ENCODE data around the gene TMEM39B. TPM values are rescaled to one million over a fixed set of nuclear protein-coding genes. Genes with fewer than 3 reads are reported as not detected.
A peak's percentile ranks its signal among the peaks of the same experiment; 100 is the strongest.

Gene TMEM39B
- 16.4 TPM for total RNA-seq

DNA sequence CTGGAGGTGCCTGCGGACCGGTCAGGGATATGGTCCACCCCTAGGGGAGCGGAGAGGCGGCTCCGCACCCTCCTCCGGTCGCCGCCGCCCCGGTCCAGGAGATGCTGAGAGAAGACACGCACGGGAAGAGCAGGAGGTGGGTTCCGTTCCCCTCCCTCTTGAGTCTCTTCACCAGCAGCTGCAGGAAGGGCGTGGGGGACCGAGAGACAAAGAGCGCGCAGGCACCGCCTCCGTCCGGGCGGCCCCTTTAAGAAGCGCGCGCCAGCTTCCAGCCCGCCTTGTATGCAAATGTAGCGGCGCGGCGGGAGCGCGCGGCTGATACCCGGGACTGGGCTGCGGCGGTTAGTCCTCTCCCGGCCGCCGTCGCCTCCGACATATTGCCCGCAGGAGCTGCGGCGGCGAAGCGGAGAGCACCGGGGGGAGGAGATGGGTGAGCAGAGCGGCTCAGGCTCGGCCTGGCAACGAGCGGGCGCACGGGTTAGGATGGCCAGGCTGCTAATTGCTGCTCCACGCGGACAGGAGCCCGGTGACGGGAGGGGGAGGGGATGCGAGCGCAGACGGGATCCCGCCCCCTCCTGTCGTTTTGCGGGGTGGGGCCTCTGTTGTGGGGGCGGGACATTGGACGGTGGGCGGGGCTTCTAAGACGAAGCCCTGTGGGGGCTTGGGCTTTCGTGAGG, at the start of gene TMEM39B:
TMEM39B (plus strand) TSS at position 318 of the 677 bp plus-strand sequence; CDS start at position 427, 109 bp downstream.
- DNase-seq (ENCODE audit: low spot score) (peak; percentile 96), ATAC-seq (peak; percentile 96)
- intact Hi-C loops (cut with DNase I) = no loop called here

DNA sequence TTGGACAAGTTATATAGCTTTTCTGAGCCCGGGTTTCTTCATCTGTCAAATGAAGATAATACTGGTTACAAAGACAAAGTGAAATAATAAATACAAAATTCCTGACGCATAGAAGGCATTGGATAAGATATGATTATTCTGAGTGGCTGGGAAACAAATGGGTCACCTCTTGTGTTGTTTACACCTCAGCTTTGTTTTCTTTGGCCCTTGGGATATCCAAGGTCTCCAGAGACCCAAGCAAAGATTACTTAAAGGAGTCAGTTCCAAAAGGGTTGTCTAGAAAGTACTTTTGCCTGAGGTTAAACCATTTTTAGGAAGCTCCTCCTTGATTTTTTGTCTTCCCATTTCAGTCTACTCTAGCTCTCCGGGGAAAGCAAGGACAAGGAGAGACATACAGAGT, 49.4 kb upstream of the TMEM39B start:
- intact Hi-C loops (cut with DNase I) = no loop called here
- ATAC-seq = no peak

DNA sequence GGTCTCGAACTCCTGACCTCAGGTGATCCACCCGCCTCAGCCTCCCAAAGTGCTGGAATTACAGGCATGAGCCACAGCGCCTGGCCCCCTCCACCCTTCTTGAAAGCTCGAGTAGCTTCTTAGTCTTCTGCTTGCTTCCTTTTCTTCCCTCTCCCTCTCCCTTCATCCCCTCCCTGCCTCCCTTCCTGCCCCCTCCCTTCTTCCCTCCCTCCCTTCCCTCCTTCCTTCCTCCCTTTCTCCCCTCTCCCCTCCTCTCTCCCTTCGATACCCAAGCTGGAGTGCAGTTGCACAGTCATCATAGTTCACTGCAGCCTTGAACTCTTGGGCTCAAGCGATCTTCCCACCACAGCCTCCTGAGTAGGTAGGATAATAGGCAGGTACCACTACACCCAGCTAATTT, 47.2 kb upstream of the TMEM39B start:
- intact Hi-C loops (cut with DNase I) = no loop called here
- no peak for DNase-seq (ENCODE audit: low spot score)
- ATAC-seq = no peak

More for the DNA sequence above, 49.4 kb upstream of the TMEM39B start:
- DNase-seq (ENCODE audit: low spot score) = no peak

DNA sequence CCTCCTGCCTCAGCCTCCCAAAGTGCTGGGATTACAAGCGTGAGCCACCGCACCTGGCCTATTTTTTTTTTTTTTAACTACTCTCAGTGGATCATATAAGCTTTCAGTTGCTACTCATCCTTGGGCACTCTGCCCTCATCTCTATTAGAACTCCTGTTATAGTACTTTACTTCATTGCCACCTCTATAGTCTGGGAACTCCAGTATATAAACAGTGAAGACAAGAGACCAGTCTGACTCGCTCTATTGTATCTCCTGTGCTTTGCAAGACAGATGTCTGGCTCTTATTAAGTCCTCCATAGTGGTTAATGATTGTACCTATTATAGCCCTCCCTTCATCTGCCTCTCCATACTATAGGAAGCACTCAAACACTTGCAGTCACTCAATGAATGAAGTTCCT, 44.0 kb upstream of the TMEM39B start:
- ATAC-seq = no peak
- intact Hi-C loops (cut with DNase I) = no loop called here
- no peak for DNase-seq (ENCODE audit: low spot score)

DNA sequence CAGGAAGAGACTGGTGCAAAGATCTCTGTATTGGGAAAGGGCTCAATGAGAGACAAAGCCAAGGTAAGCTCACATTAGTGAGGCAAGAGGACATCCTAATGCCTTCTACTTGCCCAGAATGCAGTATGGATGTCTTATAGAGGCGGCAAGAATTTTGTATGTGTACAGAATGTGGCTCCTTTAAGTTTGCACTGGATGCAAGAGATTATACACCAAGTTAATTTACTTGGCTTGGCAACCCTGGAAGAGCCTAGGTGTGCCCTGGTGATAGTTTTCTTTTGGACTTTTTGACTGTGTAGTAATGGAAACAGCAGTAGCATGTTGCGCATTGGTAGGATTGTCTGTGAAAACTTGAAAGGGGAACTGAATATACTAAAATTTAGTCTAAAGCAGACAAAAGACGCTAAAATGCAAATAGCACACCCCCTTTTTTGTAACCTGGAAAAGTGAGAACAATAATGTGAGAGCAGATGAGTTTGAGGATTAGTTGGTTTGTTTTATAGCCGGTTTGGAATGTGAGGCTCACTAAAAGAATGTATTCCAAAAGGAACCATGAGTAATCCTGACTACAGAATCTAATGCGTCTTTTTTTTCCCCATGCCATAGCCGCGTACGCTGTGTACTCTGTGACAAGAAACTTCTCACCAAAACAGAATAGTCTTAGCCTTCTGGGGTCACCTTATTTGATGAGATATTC, 41.0 kb upstream of the TMEM39B start:
- no peak for ATAC-seq
- intact Hi-C loops (cut with DNase I) = no loop called here
- no peak for DNase-seq (ENCODE audit: low spot score)

DNA sequence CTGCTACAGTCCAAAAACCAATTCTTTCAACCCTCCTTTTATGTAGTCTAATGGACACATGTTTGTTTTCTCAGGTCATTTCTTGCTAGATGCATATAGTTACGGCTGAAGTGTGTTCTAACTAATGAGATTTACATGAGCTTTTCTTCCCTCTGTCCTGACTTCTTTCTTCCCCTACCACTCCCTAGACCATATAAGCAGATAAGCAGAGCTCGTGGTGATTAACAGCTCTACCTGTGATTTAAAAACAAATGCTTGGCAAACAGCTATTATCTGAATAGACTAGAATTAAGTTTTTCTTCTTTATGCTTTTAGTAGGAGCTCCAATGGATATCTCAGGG, 40.5 kb upstream of the TMEM39B start:
- ATAC-seq (no peak), DNase-seq (ENCODE audit: low spot score) (no peak)
- intact Hi-C loops (cut with DNase I) = no loop called here

DNA sequence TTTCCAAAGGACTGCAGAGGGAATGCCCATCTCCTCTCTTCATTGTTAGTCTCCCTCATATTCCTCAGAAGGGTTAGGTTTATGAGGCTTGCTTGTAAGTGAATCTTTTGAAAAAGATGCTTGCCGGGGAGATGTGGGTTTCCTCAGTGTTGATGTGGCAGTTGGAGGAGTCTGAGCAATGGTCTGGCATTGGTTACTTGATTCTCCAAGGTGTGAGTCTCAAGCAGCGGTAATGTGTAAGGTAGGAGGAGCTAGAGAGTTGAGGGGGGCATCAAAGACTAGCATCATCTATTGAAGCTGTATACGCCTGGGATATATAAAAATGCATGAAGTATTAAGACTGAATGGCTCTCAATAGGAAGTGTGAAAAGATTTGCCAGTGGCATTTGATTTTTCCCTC, 37.6 kb upstream of the TMEM39B start:
- ATAC-seq = no peak
- no peak for DNase-seq (ENCODE audit: low spot score)
- intact Hi-C loops (cut with DNase I) = no loop called here

DNA sequence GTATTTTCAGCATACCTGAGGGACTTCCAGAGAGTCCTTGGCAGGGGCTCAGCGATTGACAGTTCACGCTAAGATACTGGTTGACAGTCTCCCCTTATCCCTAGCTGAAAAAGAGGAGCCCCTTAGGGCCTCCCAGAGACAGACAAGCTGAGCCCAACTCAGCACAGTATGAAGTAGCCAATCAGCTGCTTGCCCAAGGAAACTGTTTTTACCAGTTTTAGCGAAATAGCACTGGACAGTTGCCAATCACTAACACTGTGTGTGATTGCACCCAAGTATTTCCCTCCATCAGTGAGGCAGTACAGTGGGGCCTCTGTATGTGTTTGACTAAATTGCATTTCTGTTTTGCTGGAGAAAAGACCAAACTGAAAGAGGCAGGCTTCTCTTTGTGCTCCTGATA, 32.0 kb upstream of the TMEM39B start:
- DNase-seq (ENCODE audit: low spot score) (no peak), ATAC-seq (peak; percentile 64)
- intact Hi-C loops (cut with DNase I) = no loop called here

DNA sequence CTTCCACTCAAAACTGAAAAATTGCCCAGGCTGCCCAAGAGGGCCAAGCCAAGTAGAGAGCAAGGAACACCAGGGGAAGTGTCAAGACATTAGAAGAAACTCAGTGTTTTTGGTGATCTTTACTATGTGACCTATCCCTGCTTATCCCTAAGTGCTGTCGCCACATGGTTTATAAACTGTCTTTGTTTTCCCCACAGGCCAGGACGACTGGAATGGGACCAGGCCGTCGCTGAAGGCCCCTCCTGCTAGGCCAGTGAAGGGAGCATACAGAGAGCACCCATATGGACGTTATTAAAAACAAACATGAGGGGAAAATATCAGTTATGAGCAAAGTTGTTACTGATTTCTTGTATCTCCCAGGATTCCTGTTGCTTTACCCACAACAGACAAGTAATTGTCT, 30.4 kb upstream of the TMEM39B start:
- ATAC-seq (no peak), DNase-seq (ENCODE audit: low spot score) (no peak)
- intact Hi-C loops (cut with DNase I) = no loop called here

DNA sequence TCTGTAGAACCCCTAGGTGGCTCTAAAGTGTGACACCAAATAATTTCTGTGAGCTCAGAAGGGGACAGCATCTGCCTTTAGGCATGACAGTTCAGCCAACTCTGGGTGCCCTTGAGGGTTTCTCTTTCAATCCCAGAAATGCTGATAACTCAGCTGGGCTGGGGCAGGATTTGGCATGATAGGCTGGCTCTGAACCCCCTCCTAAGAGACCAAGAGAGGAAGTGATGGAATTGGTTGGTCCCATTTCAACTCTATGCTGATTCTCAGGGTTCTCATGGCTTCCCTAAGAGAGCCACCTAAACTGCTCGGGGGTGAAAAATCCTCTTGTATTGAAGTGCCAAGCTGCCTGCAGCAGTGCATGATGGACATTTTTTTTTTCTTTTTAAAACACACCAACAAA, 28.5 kb upstream of the TMEM39B start:
- no peak for DNase-seq (ENCODE audit: low spot score)
- no peak for ATAC-seq
- intact Hi-C loops (cut with DNase I) = no loop called here

DNA sequence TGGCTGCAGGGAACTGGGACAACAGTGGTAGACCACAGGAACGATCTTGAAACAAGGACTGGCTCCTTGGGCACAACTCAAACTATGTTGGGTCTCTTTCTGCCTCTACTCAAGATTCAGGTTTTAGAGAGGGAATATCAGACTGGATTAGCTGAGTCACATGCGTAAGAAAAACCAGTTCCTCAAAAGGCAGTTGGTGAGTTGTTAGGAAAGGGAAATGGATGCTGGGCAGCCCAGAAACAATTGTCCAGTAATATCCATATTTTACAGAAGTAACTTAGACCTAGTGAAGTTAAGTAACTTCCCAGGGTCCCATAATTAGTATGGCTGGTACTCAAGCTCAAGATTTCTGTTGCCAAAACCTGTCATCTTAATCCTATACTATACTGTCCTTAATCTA, 27.0 kb upstream of the TMEM39B start:
- ATAC-seq (no peak), DNase-seq (ENCODE audit: low spot score) (no peak)
- intact Hi-C loops (cut with DNase I) = no loop called here

DNA sequence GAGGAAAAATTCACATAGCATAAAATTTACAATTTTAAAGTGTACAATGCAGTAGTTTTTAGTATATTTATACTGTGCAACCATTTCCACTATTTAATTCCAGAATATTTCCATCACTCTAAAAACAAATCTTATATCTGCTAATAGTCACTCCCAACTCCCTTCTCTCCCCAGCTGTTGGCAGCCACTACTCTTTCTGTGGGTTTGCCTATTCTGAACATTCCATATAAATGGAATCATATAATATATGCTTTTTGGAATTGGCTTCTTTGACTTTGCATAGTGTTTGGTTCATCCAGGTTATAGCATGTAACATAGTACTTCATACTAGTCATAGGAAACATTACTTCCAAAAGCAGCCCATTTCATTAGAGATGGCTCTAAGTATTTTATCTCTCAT, 25.0 kb upstream of the TMEM39B start:
- DNase-seq (ENCODE audit: low spot score) (no peak), ATAC-seq (no peak)
- intact Hi-C loops (cut with DNase I) = no loop called here

DNA sequence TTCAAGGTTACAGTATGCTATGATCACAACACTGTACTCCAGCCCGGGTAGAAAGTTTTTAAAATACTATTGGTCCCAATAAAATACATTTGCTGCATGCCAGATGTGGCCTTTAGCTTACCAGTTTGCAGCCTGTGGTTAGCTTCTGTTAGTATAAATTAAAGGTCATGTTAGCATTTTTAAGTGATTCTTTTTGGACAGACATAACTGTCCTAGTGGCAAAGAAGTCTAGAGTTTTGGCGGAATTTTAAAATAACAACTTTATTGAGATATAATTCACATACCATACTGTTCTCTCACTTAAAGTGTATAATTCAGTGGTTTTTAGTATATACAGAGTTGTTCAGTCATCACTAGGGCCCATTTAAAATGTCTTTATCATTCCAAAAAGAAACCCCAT, 24.3 kb upstream of the TMEM39B start:
- DNase-seq (ENCODE audit: low spot score) = no peak

DNA sequence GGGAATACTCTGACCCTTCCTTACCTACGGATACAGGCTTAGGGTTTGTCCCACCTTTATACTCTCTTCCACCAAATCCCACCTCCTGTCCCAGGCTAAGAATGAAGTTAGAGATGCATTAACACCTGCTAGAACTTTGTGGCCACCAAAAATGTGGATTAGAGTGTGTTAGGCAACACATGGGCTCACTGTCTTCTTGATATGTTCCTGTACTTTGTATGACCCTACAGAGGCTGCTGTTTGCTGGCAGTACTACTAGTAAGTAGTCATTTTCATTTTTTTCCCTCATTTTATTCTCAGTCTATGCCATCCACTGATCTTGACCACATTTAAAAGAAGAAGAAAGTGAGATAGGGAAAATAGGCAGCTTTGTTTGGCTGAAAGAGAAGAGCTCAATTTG, 21.0 kb upstream of the TMEM39B start:
- intact Hi-C loops (cut with DNase I) = no loop called here
- DNase-seq (ENCODE audit: low spot score) (no peak), ATAC-seq (no peak)

More for the DNA sequence above, 24.3 kb upstream of the TMEM39B start:
- intact Hi-C loops (cut with DNase I) = no loop called here
- ATAC-seq = no peak

DNA sequence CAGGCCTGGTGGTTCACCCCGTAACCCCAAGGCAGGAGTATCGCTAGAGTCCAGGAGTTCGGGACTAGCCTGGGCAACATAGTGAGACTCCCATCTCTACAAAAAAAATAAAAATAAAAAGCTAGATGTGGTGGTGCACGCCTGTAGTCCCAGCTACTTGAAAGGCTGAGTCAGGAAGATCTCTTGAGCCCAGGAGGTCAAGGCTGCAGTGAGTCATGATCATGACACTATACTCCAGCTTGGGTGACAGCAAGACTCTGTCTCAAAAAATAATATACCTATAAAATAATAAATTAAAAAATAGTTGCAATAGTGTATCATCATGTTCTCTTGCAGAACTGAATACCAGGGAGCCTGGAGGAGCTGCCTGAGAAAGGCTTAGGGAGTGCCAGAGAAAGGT, 19.9 kb upstream of the TMEM39B start:
- DNase-seq (ENCODE audit: low spot score) (no peak), ATAC-seq (no peak)
- intact Hi-C loops (cut with DNase I) = no loop called here

DNA sequence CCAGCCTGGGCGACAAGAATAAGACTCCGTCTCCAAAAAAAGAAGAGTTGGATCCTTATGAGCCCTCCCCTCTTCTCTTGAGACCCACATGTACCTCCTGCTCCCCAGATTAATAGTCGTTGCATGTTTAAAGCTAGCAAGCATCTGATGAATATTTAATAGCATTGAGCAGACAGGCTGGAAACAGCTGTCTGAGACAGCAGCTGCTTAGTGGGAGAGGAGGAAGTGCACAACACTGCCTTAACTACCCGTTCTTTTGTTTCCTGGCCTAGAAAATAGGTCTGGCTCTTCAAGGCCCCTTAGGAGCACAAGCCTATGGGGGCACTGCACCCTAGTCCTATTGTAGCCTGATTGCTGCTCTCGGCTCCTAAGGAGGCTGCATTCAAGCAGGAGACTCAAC, 17.3 kb upstream of the TMEM39B start:
- DNase-seq (ENCODE audit: low spot score) = no peak
- ATAC-seq = no peak
- intact Hi-C loops (cut with DNase I) = no loop called here

DNA sequence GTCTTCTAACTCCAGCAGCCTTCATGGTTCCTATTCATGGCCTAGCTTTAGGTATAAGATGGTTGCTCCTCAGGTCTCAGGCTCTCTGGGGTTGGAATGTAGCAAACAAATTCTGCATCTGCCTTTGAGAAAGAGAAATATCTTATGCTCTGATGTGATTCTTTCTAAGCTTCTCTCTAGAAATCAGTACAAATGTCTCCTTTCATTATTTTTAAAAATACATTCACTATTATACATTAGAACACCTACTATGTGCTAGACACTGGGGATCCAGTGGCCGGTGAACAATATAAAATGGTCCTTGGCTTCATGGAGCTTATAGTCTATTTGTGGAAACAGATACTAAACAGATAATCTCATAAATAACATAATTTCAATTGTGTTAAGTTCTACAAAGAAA, 16.1 kb upstream of the TMEM39B start:
- no peak for DNase-seq (ENCODE audit: low spot score)
- intact Hi-C loops (cut with DNase I) = no loop called here
- no peak for ATAC-seq

DNA sequence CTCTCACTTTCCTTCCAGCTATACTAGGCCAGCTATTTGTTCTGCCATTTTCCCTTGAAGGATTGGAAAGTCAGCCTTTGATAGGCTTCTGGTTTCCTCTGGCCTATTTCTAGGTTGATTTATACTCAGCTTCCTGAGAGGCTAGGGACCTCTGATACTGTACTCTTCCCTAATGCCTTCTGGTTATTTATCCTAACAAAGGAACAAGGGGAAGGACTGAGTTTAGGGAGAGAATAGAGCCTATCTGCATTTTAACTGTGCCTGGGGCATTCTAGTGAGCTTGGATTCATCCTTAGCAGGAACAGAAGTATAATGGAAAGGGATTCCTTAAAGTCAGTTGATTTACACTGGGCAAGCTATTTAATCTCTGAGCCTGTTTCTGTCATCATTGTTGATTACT, 11.8 kb upstream of the TMEM39B start:
- intact Hi-C loops (cut with DNase I) = no loop called here
- no peak for ATAC-seq
- no peak for DNase-seq (ENCODE audit: low spot score)

DNA sequence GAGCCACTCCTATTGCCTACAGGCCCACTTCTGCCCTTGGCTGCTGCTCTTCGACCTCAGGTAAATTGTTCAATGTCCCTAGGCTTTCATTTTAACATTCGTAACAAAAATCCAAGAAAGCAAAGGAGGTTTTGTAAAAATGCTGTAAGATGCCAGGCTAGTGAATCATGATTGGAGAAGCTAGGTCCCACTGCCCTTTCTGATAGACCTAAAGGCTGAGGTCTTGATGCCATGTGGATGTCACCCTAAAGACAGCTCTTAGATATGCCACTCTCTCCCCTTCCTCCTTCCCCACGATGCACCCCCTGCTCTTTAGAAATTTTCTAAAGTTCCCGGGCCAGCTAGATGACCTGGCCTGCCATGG, 9.9 kb upstream of the TMEM39B start:
- ATAC-seq (no peak), DNase-seq (ENCODE audit: low spot score) (no peak)
- intact Hi-C loops (cut with DNase I) = no loop called here

DNA sequence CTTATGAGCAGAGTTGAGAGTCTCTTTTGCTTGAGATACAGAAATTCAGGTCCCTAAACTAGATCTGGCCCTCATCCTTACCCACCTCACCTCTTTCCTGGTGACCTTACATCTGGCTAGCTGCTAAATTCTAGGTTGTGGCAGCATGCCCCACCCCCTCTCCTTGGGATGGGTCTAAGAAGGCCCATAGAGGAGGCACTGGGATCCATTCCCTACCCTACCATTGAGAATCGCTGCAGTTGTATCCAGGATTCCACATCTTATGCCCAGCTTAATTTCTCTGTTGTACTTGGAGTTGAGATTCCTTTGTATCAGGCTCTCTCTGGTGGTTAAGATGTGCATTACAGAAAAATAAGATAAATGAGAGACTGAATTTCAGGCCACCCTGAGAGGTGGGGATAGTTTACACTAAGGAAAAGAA, 9.5 kb upstream of the TMEM39B start:
- intact Hi-C loops (cut with DNase I) = no loop called here
- DNase-seq (ENCODE audit: low spot score) = no peak
- peak; percentile 69 for ATAC-seq

Data from sciatic nerve (tissue), 2 donors.